Measurements from ENCODE around the gene RBM28.

Gene RBM28

GRCh38 chr7:128363261-128363721, 19.6 kb upstream of the RBM28 start:
- TF ChIP-seq, protein P1, sequence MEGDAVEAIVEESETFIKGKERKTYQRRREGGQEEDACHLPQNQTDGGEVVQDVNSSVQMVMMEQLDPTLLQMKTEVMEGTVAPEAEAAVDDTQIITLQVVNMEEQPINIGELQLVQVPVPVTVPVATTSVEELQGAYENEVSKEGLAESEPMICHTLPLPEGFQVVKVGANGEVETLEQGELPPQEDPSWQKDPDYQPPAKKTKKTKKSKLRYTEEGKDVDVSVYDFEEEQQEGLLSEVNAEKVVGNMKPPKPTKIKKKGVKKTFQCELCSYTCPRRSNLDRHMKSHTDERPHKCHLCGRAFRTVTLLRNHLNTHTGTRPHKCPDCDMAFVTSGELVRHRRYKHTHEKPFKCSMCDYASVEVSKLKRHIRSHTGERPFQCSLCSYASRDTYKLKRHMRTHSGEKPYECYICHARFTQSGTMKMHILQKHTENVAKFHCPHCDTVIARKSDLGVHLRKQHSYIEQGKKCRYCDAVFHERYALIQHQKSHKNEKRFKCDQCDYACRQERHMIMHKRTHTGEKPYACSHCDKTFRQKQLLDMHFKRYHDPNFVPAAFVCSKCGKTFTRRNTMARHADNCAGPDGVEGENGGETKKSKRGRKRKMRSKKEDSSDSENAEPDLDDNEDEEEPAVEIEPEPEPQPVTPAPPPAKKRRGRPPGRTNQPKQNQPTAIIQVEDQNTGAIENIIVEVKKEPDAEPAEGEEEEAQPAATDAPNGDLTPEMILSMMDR (IDR thresholded peaks at IDR 0.05; ENCODE audit: low read depth, low read length) = no peak
- in situ Hi-C loops (cut with HindIII; ENCODE audit: low sequenced_read_pairs) = no loop called here
- DNase-seq (ENCODE audit: low read depth, low spot score) = no peak
- no peak overlapping the region for H3K4me3 ChIP-seq (ENCODE audit: low read depth, low read length)

- in situ Hi-C loops (cut with HindIII; ENCODE audit: low sequenced_read_pairs) = no loop called here
- DNase-seq (ENCODE audit: low read depth, low spot score) = peak; percentile 40
- TF ChIP-seq, protein P1 (IDR thresholded peaks at IDR 0.05; ENCODE audit: low read depth, low read length) = no peak
- H3K4me3 ChIP-seq (ENCODE audit: low read depth, low read length) = no peak overlapping the region
These were observed 19.0 kb upstream of the RBM28 start for GRCh38 chr7:128362670-128363069.

- in situ Hi-C loops (cut with HindIII; ENCODE audit: low sequenced_read_pairs) = no loop called here
- DNase-seq (ENCODE audit: low read depth, low spot score) = no peak
- peak within 1 kb of the TSS; percentile 23 for H3K4me3 ChIP-seq (ENCODE audit: low read depth, low read length)
- TF ChIP-seq, protein P1 (IDR thresholded peaks at IDR 0.05; ENCODE audit: low read depth, low read length) = peak; percentile 7
These were observed 18.0 kb upstream of the RBM28 start, which contains the start of gene PRRT4 for GRCh38 chr7:128361411-128362379. TSS of gene PRRT4 (minus strand) at chr7:128361690.

DNA sequence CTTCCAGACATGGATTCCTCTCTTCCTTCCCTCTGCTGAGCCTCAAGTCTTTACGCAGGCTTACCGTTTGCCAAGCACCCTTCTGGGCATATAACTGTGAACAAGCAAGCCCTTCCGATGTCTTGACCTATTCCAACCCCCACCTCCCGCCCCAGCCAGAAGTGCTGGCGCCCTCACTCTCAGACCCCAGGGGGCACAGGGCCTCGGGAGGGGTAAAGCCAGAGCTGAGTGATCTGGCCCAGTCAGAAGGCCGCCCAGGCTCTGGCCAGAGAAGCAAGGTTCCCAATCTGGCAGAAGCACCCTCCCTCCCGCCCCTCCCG, 16.6 kb upstream of the RBM28 start:
- no peak for DNase-seq (ENCODE audit: low read depth, low spot score)
- in situ Hi-C loops (cut with HindIII; ENCODE audit: low sequenced_read_pairs) = no loop called here
- H3K4me3 ChIP-seq (ENCODE audit: low read depth, low read length) = no peak overlapping the region

GRCh38 chr7:128359939-128360338, 16.2 kb upstream of the RBM28 start:
- in situ Hi-C loops (cut with HindIII; ENCODE audit: low sequenced_read_pairs) = no loop called here
- TF ChIP-seq, protein P1 (IDR thresholded peaks at IDR 0.05; ENCODE audit: low read depth, low read length) = no peak
- DNase-seq (ENCODE audit: low read depth, low spot score) = no peak
- H3K4me3 ChIP-seq (ENCODE audit: low read depth, low read length) = no peak overlapping the region

More for the DNA sequence above, 16.6 kb upstream of the RBM28 start:
- TF ChIP-seq, protein P1 (IDR thresholded peaks at IDR 0.05; ENCODE audit: low read depth, low read length) = no peak

- DNase-seq (ENCODE audit: low read depth, low spot score) = no peak
- in situ Hi-C loops (cut with HindIII; ENCODE audit: low sequenced_read_pairs) = no loop called here
- no peak overlapping the region for H3K4me3 ChIP-seq (ENCODE audit: low read depth, low read length)
- TF ChIP-seq, protein P1 (IDR thresholded peaks at IDR 0.05; ENCODE audit: low read depth, low read length) = no peak
These were observed 15.6 kb upstream of the RBM28 start for GRCh38 chr7:128359336-128359735.
